Measurements from ENCODE around the gene BABAM2. TPM values are rescaled to one million over a fixed set of nuclear protein-coding genes. Genes with fewer than 3 reads are reported as not detected.
A peak's percentile ranks its signal among the peaks of the same experiment; 100 is the strongest.

Gene BABAM2
- total and polyA plus RNA-seq, 2 experiments from 2014 or later: 31.8 to 83.3 TPM

- no peaks in the 10 kb centered on the region for H3K27me3 ChIP-seq
- TF ChIP-seq CTCF (IDR thresholded peaks at IDR 0.05; ENCODE audit: low read depth, low read length): no peak
- H3K4me1 ChIP-seq (ENCODE audit: low read depth): no peaks in the 10 kb centered on the region
- no peak overlapping the region for H3K27ac ChIP-seq
- DNase-seq (ENCODE audit: low read depth in 1 of 2, low spot score in 1 of 2): no peak
- no peaks in the 10 kb centered on the region for H3K36me3 ChIP-seq
- no peaks in the 10 kb centered on the region for H3K9me3 ChIP-seq (ENCODE audit: low read depth)
- H3K4me3 ChIP-seq: no peak overlapping the region
Observed at GRCh38 chr2:28163627-28164279, 273.2 kb downstream of the BABAM2 start.

- TF ChIP-seq CTCF (IDR thresholded peaks at IDR 0.05; ENCODE audit: low read depth, low read length): no peak
- H3K4me1 ChIP-seq (ENCODE audit: low read depth): no peaks in the 10 kb centered on the region
- H3K27ac ChIP-seq: no peak overlapping the region
- no peaks in the 10 kb centered on the region for H3K9me3 ChIP-seq (ENCODE audit: low read depth)
- no peak overlapping the region for H3K4me3 ChIP-seq
- no peaks in the 10 kb centered on the region for H3K27me3 ChIP-seq
- peak in 1 of 2 donors; percentile 49 for DNase-seq (ENCODE audit: low read depth in 1 of 2, low spot score in 1 of 2)
- no peaks in the 10 kb centered on the region for H3K36me3 ChIP-seq
Observed at GRCh38 chr2:28164280-28164801, 273.8 kb downstream of the BABAM2 start.

GRCh38 chr2:28165087-28165635, 274.6 kb downstream of the BABAM2 start:
- no peak overlapping the region for H3K4me3 ChIP-seq
- peak in 1 of 2 donors; percentile 21 for DNase-seq (ENCODE audit: low read depth in 1 of 2, low spot score in 1 of 2)
- H3K4me1 ChIP-seq (ENCODE audit: low read depth): no peaks in the 10 kb centered on the region
- H3K9me3 ChIP-seq (ENCODE audit: low read depth): no peaks in the 10 kb centered on the region
- H3K27me3 ChIP-seq: no peaks in the 10 kb centered on the region
- no peaks in the 10 kb centered on the region for H3K36me3 ChIP-seq
- H3K27ac ChIP-seq: no peak overlapping the region
- no peak for TF ChIP-seq CTCF (IDR thresholded peaks at IDR 0.05; ENCODE audit: low read depth, low read length)

- Histone ChIP-seq H3K27ac (no peak overlapping the region), H3K4me3 (no peak overlapping the region), H3K9me3 (ENCODE audit: low read depth) (no peaks in the 10 kb centered on the region), H3K27me3 (no peaks in the 10 kb centered on the region), H3K36me3 (no peaks in the 10 kb centered on the region), H3K4me1 (ENCODE audit: low read depth) (no peaks in the 10 kb centered on the region)
- peak in 1 of 2 donors; percentile 23 for DNase-seq (ENCODE audit: low read depth in 1 of 2, low spot score in 1 of 2)
- TF ChIP-seq CTCF (IDR thresholded peaks at IDR 0.05; ENCODE audit: low read depth, low read length): no peak
Observed at GRCh38 chr2:28166956-28167355, 276.4 kb downstream of the BABAM2 start.

- no peak for TF ChIP-seq CTCF (IDR thresholded peaks at IDR 0.05; ENCODE audit: low read depth, low read length)
- H3K27ac ChIP-seq: no peak overlapping the region
- H3K4me1 ChIP-seq (ENCODE audit: low read depth): no peaks in the 10 kb centered on the region
- no peaks in the 10 kb centered on the region for H3K36me3 ChIP-seq
- DNase-seq (ENCODE audit: low read depth in 1 of 2, low spot score in 1 of 2): no peak
- H3K4me3 ChIP-seq: no peak overlapping the region
- no peaks in the 10 kb centered on the region for H3K27me3 ChIP-seq
- H3K9me3 ChIP-seq (ENCODE audit: low read depth): no peaks in the 10 kb centered on the region
Observed at GRCh38 chr2:28168376-28168775, 277.8 kb downstream of the BABAM2 start.
